Right atrium auricular region (tissue), 2 donors: ENCODE measurements around the gene TTC22. TPM values are rescaled to one million over a fixed set of nuclear protein-coding genes. Genes with fewer than 3 reads are reported as not detected.

Experiments
- DNase-seq: peaks from one replicate; pipeline ENCODE4 v3.0.0-alpha.2; 2019; ENCODE audit warnings: low spot score
- H3K27ac ChIP-seq, 2 donors: fragments of 200-600 bp; sonication (generic); 1 replicate in 1 of 2; 2 replicates in 1 of 2; pipeline ENCODE4 v1.5.1; 2016 to 2019
- H3K27me3 ChIP-seq, 2 donors: fragments of 200-600 bp; sonication (generic); one replicate each; pipeline versions ENCODE4 v1.5.1 to v1.6.0; 2017 to 2019
- H3K36me3 ChIP-seq: fragments of 200-600 bp; sonication (generic); one replicate; pipeline ENCODE4 v1.5.1; 2016
- H3K4me1 ChIP-seq, 2 donors: fragments of 200-600 bp; sonication (generic); one replicate each; pipeline versions ENCODE4 v1.5.1 to v1.6.0; 2017 to 2019
- H3K4me3 ChIP-seq, 2 donors: fragments of 200-600 bp; sonication (generic); 1 replicate in 1 of 2; 2 replicates in 1 of 2; pipeline ENCODE4 v1.5.1; 2017 to 2019; ENCODE audit warnings: mild to moderate bottlenecking in 1 of 2, moderate library complexity in 1 of 2
- H3K9me3 ChIP-seq, 2 donors: fragments of 200-600 bp; sonication (generic); one replicate each; pipeline ENCODE4 v1.5.1; 2019
- total RNA-seq, 2 donors: library from RNA; depleted of rRNA; stranded (reverse); fragments of >200 nt; gene quantifications; one replicate each; pipeline ENCODE4 v1.1.0, GENCODE V29; 2016
- TF ChIP-seq, protein P1 (sequence below), 2 donors: fragments of 200-600 bp; sonication (generic); IDR thresholded peaks; one replicate each; pipeline ENCODE4 v1.5.1; 2019; ENCODE audit warnings: antibody characterized with exemption in 2 of 2

The TTC22 gene
- total RNA-seq, 2 donors from 2014 or later, result 0.43 to 0.70 TPM

DNA sequence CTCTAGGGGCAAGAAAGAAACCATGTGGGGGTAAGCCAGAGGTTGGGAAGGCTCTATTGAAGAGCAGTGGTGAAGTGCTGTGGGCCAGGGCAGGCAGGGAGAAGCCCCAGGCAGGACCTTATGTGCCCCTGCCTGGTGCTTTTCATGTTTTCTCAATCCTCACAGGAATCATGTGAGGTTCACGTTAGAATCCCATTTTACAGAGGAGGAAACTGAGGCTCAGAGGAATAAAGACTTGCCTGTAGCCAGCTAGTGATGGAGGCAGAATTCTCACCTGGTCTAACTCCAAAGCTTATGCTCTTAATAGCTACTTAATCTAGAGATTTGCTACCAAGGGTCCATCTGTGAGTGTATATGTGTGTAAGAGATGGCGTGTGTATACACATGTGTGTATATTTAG, 4.2 kb downstream of the TTC22 start:
- Histone ChIP-seq H3K4me3 (no peak overlapping the region), H3K27ac (no peak overlapping the region), H3K36me3 (no peaks in the 10 kb centered on the region), H3K4me1 (peaks cover 0 to 15% of the 10 kb centered on the region in 2 donors), H3K27me3 (peaks cover 0 to 10% of the 10 kb centered on the region in 2 donors), H3K9me3 (peaks cover 0 to 5% of the 10 kb centered on the region in 2 donors)
- DNase-seq, result no peak
- TF ChIP-seq, protein P1, sequence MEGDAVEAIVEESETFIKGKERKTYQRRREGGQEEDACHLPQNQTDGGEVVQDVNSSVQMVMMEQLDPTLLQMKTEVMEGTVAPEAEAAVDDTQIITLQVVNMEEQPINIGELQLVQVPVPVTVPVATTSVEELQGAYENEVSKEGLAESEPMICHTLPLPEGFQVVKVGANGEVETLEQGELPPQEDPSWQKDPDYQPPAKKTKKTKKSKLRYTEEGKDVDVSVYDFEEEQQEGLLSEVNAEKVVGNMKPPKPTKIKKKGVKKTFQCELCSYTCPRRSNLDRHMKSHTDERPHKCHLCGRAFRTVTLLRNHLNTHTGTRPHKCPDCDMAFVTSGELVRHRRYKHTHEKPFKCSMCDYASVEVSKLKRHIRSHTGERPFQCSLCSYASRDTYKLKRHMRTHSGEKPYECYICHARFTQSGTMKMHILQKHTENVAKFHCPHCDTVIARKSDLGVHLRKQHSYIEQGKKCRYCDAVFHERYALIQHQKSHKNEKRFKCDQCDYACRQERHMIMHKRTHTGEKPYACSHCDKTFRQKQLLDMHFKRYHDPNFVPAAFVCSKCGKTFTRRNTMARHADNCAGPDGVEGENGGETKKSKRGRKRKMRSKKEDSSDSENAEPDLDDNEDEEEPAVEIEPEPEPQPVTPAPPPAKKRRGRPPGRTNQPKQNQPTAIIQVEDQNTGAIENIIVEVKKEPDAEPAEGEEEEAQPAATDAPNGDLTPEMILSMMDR (IDR thresholded peaks at IDR 0.05), result no peak

DNA sequence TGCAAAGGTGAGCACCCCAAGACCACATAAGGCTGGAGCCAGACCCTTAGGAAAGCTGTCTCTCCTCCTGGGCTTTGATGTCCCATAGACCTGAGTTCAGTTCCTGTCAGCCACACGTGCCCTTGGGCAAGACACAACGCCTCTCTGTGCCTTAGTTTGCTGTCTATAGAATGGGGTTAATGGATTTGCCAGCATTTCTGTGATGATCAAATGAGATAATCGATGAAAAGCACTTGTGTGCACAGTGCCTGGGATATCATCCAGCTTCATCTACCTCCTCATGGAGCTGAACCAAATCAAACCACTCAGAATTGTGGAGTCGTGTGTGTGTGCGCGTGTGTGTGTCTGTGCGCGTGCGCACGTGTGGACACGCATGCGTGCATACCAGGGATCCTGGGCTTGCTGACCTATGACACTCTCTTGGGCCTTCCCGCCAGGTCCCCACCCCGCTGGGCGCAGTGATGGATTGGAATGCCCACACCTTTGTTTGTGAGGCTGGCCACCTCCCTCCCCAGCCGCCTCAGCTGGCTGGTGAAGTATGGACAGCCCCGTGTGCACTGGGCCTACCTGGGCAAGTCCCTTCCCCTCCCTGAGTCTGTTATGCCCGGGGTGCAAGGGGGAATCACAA, 5.2 kb downstream of the TTC22 start:
- Histone ChIP-seq H3K36me3 (no peaks in the 10 kb centered on the region), H3K4me3 (no peak overlapping the region), H3K27ac (no peak overlapping the region), H3K4me1 (peaks cover 0 to 6% of the 10 kb centered on the region in 2 donors), H3K9me3 (peaks cover 0 to 9% of the 10 kb centered on the region in 2 donors), H3K27me3 (peaks cover 0 to 7% of the 10 kb centered on the region in 2 donors)
- TF ChIP-seq, protein P1 (IDR thresholded peaks at IDR 0.05), result no peak
- DNase-seq, result no peak

DNA sequence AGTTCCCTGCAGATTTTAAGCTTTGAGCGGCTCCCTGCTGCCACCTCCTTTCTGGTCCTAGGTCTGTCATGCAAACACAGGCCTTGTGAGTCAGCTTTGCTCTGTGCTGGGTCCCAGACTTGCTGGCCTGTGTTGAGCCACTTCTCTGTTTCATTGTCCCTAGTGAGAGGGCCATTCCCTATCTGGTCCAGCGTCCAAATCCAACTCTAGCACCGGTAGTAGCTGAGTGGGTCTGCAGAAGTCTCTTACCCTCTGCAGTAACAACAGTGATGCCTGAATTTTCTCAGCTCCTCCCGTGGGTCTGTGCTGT, 5.8 kb downstream of the TTC22 start:
- no peak for DNase-seq
- TF ChIP-seq, protein P1 (IDR thresholded peaks at IDR 0.05), result no peak
- peaks cover 0 to under 1% of the 10 kb centered on the region in 2 donors for H3K27me3 ChIP-seq
- H3K36me3 ChIP-seq, result no peaks in the 10 kb centered on the region
- H3K4me1 ChIP-seq, result no peaks in the 10 kb centered on the region
- H3K27ac ChIP-seq, result no peak overlapping the region
- H3K9me3 ChIP-seq, result peaks cover 0 to 9% of the 10 kb centered on the region in 2 donors
- H3K4me3 ChIP-seq, result no peak overlapping the region

DNA sequence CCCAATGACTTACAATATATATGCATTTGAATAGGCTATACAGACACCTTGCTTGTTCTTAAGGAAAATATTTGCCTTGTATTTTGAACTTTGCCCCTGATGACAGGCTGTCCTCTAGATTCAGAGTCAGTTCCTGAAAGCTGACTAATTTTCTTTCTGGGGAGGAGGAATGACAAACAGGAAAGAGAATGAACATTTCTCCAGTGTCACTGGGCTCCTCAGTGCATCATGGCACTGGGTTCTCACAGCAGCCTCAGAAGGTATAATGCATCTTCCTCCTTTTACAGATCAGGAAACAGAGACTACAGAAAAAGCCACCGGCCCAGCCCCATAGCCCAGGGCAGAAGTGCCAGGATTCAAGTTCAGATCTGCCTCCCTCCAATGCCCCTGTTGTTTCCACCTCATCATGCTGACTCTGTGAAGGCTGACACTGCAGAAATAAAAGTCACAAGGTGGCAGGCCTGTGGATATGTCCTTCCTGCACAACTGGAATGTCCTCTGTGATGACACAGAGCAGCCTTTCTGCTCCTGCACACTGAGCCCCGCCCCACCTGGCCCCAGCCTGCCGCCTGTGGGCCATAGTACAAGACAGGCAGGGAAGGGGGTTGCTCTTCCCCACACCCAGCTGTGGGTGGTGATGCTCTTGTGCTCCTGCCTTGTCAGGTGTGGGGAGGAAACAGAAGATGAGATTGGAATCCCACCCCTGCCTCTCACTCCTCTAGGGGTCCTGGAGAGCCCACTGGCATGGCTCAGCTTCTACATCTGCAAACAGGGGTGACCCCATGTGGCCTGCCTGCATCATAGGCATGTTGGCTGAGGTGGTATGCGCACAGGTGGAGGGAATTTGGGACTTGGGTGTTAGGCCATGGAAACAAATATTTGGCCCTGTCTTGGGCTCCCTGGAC, 6.4 kb downstream of the TTC22 start:
- Histone ChIP-seq H3K27ac (no peak overlapping the region), H3K4me3 (no peak overlapping the region), H3K9me3 (peaks cover 0 to 9% of the 10 kb centered on the region in 2 donors), H3K36me3 (no peaks in the 10 kb centered on the region), H3K27me3 (no peaks in the 10 kb centered on the region), H3K4me1 (no peaks in the 10 kb centered on the region)
- TF ChIP-seq, protein P1 (IDR thresholded peaks at IDR 0.05), result no peak
- DNase-seq, result no peak

DNA sequence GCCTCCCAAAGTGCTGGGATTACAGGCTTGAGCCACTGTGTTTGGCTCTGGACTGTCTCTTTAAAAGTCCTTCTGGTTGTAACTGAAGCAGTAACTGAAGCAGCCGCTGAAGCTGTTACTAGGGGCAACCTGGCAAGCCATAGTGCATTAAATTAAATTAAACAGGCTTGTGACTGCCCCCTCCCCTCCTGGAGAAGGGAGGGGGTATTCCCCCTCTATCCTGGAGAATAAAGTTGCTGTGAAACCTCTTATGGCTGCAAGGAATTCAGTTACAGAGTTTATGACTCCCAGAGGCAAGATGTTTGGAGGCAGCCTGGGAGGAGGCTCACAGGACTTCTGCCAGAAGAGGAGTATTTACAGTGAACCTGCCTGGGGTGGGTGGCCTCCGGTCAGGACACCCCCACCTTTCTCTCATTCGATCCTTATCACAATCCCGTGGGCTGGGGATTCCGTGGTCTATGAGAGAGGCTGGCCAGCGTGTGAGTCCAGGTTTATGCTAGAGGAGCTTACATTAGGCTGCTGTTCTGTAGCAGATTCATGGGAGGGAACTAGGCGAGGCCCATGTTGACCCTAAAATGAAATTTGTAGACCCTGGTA, 8.3 kb downstream of the TTC22 start:
- no peaks in the 10 kb centered on the region for H3K27me3 ChIP-seq
- no peaks in the 10 kb centered on the region for H3K4me1 ChIP-seq
- H3K4me3 ChIP-seq, result no peak overlapping the region
- TF ChIP-seq, protein P1 (IDR thresholded peaks at IDR 0.05), result no peak
- H3K27ac ChIP-seq, result no peak overlapping the region
- DNase-seq, result no peak
- peaks cover 0 to 9% of the 10 kb centered on the region in 2 donors for H3K9me3 ChIP-seq
- H3K36me3 ChIP-seq, result no peaks in the 10 kb centered on the region
